Right ventricle myocardium superior (tissue), 1 donor: ENCODE measurements around the gene SLC35C1. TPM values are rescaled to one million over a fixed set of nuclear protein-coding genes. Genes with fewer than 3 reads are reported as not detected.
"Not testable (repeated sequence)": the region's sequence is repeated elsewhere in the genome, so short reads cannot be mapped to it uniquely, and the experiment has no call there.

Source experiments
- ATAC-seq: fragments of 200-7000 bp; cut with Tn5 transposase; one replicate; pipeline ENCODE4 v1.9.1; 2020; ENCODE audit warnings: mild to moderate bottlenecking; ENCODE audit not compliant: poor library complexity
- DNase-seq: peaks from one replicate; pipeline ENCODE4 v3.0.0-alpha.2; 2020
- intact Hi-C: fragments of 100-400 bp; cut with DNase I; formaldehyde crosslinking; loops from one replicate; pipeline ENCODE4 v1.11.2; 2022
- total RNA-seq: library from RNA; stranded (reverse); fragmentation: NEBNext Ultra II Directional; extraction: Animal tissue kit (Norgen Biotek cat#: 25700); gene quantifications from one replicate; pipeline ENCODE4 v1.2.1, GENCODE V29; 2021
- donor health status: DM: no; HTN: yes; CAD: no; lungs with severe emphysema.

Gene SLC35C1
- total RNA-seq, 1 donor from 2014 or later = 5.8 TPM

- no peak for ATAC-seq
- intact Hi-C loops = no loop called here
- no peak for DNase-seq
These were observed 28.0 kb downstream of the SLC35C1 start for GRCh38 chr11:45832811-45833441.

GRCh38 chr11:45833761-45834160 lies 28.8 kb downstream of the SLC35C1 start:
- intact Hi-C loops = no loop called here
- no peak for DNase-seq
- ATAC-seq = no peak

GRCh38 chr11:45834298-45834756 lies 29.4 kb downstream of the SLC35C1 start:
- peak; percentile 25 for ATAC-seq
- no peak for DNase-seq
- intact Hi-C loops = no loop called here

GRCh38 chr11:45839204-45839603 lies 34.3 kb downstream of the SLC35C1 start:
- DNase-seq (no peak), ATAC-seq (no peak)
- intact Hi-C loops = no loop called here

- not testable (repeated sequence) for DNase-seq, ATAC-seq
- intact Hi-C loops = loop anchor here (10.0 kb wide), 1 partner anchor 165 kb away; no protein-coding TSS in a partner anchor
These were observed 35.3 kb downstream of the SLC35C1 start for GRCh38 chr11:45840251-45840650.

GRCh38 chr11:45843158-45843924 lies 38.4 kb downstream of the SLC35C1 start:
- intact Hi-C loops = loop anchor here (10.0 kb wide), 1 partner anchor 161 kb away; no protein-coding TSS in a partner anchor
- DNase-seq (peak; percentile 94), ATAC-seq (peak; percentile 52)

- DNase-seq = no peak
- ATAC-seq = no peak
- intact Hi-C loops = loop anchor here (10.0 kb wide), 1 partner anchor 160 kb away; no protein-coding TSS in a partner anchor
These were observed 40.1 kb downstream of the SLC35C1 start for GRCh38 chr11:45844822-45845578.

GRCh38 chr11:45846174-45846675 lies 41.3 kb downstream of the SLC35C1 start:
- intact Hi-C loops = loop anchor here (10.0 kb wide), 1 partner anchor 159 kb away; no protein-coding TSS in a partner anchor
- DNase-seq = no peak
- no peak for ATAC-seq

GRCh38 chr11:45846974-45847910 lies 42.3 kb downstream of the SLC35C1 start, which contains the start of gene CRY2:
CRY2 (plus strand) TSS chr11:45847475; CDS start chr11:45847491, 16 bp downstream.
- intact Hi-C loops = loop anchor here (10.0 kb wide), 1 partner anchor 158 kb away; no protein-coding TSS in a partner anchor
- DNase-seq (peak; percentile 100), ATAC-seq (peak; percentile 96)

GRCh38 chr11:45847911-45848316 lies 43.0 kb downstream of the SLC35C1 start:
- DNase-seq (peak; percentile 61), ATAC-seq (peak; percentile 15)
- intact Hi-C loops = loop anchor here (10.0 kb wide), 1 partner anchor 157 kb away; no protein-coding TSS in a partner anchor

GRCh38 chr11:45848654-45849081 lies 43.7 kb downstream of the SLC35C1 start:
- intact Hi-C loops = loop anchor here (10.0 kb wide), 1 partner anchor 156 kb away; no protein-coding TSS in a partner anchor

GRCh38 chr11:45850446-45850845 lies 45.5 kb downstream of the SLC35C1 start:
- ATAC-seq (no peak), DNase-seq (no peak)
- intact Hi-C loops = no loop called here

More at GRCh38 chr11:45848654-45849081, 43.7 kb downstream of the SLC35C1 start:
- DNase-seq = no peak
- ATAC-seq = no peak

GRCh38 chr11:45851228-45851627 lies 46.3 kb downstream of the SLC35C1 start:
- ATAC-seq (no peak), DNase-seq (no peak)
- intact Hi-C loops = no loop called here

GRCh38 chr11:45852018-45852711 lies 47.2 kb downstream of the SLC35C1 start:
- DNase-seq (peak; percentile 56), ATAC-seq (peak; percentile 25)
- intact Hi-C loops = no loop called here

GRCh38 chr11:45852712-45853101 lies 47.8 kb downstream of the SLC35C1 start:
- intact Hi-C loops = no loop called here
- DNase-seq (peak; percentile 74), ATAC-seq (peak; percentile 78)

- DNase-seq = peak; percentile 83
- intact Hi-C loops = no loop called here
- peak; percentile 70 for ATAC-seq
These were observed 48.6 kb downstream of the SLC35C1 start for GRCh38 chr11:45853332-45854219.
